ENCODE data around the gene ANAPC4.
A peak's percentile ranks its signal among the peaks of the same experiment; 100 is the strongest.

Gene ANAPC4

DNA sequence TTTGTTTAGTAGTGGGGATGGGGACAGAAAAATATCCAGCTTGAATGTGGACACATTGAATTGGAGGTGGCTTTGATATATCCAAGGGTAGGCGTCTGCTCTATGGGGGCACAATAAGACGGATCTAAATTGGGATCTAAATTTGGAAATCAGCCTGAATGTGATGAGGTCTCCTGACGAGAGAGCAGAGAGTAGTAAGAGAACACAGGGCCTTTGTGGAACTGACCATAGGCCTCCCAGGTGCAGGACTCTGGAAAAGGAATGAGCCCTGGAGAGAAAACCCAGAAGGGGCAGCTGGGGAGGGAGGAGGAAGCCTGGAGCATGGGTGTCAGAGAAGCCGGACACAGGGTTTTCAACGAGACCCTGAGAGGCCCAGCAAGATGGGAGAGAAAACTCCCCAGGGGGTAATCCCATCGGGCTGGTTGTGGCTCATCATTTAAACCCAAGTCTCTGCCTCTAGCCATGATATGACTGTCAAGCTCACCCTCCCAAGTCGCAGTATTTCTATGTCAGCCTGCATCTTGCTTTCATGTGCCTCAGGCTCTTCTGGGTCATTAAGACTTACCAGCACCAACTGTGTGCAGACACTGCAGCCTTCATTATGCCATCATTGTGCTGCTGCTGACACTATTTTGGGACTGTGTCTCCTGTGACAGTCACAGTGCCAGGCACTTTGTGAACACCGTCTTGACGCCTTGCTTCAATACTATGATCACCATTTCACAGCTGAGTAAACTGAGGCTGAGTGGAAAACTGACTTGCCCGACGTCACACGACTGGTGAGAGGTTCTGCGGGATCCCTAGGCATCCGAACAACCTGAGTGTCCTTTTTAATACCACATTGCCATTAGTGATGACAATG lies 57.1 kb downstream of the ANAPC4 start:
- TF ChIP-seq POLR2A (IDR thresholded peaks at IDR 0.05; ENCODE audit: low read length) (no peak), GATA1 (IDR thresholded peaks at IDR 0.05; ENCODE audit: low read depth, low read length) (no peak)
- no peak for DNase-seq

DNA sequence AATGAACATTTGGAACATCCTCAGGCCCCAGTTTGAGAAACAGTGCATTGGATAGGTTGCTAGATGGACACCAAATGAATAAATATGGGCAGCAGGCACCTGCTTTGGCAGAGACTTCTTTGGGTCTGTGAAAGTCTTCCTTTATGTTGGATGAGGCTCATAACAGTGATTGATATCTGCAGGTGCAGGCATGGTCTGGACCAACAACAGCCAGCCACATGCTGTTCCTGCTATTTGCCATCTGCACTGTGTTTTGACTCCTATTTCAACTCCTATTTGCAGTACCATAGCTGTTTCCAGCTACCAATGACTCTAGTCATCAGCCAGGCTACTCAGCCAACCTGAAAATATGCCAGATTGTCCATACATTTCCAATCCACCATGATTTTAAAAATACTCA lies 60.9 kb downstream of the ANAPC4 start:
- no peak for TF ChIP-seq POLR2A (IDR thresholded peaks at IDR 0.05; ENCODE audit: low read length)
- TF ChIP-seq GATA1 (IDR thresholded peaks at IDR 0.05; ENCODE audit: low read depth, low read length) = no peak
- DNase-seq = no peak

DNA sequence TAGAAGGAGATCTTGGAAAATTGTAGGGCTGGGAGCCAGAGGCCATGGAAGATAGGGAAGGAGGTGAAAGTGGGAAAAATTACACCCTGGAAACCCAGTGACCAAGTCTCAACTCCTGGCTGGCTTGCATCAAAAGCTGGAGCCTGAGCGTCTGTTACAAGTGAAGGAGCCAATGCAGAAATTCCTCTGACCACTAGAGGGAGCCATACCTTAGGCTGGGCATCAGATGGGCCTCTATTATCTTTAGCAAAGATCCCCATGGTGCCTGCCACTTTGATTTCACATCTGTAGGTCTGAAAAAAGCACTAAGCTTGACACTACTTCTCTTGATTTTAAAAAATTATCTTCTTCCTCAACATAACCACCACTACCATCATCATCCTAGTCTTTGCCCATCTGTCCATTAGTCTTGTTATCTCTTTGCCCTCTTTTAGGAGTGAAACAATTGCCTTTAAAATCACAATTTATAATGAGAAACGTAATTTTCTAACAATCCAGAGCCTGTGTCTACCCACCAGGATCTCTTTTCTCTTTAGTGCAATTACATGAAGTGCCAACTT lies 62.9 kb downstream of the ANAPC4 start:
- peak; percentile 69 to 77 for DNase-seq
- TF ChIP-seq GATA1 (IDR thresholded peaks at IDR 0.05; ENCODE audit: low read depth, low read length) (no peak), POLR2A (IDR thresholded peaks at IDR 0.05; ENCODE audit: low read length) (no peak)

DNA sequence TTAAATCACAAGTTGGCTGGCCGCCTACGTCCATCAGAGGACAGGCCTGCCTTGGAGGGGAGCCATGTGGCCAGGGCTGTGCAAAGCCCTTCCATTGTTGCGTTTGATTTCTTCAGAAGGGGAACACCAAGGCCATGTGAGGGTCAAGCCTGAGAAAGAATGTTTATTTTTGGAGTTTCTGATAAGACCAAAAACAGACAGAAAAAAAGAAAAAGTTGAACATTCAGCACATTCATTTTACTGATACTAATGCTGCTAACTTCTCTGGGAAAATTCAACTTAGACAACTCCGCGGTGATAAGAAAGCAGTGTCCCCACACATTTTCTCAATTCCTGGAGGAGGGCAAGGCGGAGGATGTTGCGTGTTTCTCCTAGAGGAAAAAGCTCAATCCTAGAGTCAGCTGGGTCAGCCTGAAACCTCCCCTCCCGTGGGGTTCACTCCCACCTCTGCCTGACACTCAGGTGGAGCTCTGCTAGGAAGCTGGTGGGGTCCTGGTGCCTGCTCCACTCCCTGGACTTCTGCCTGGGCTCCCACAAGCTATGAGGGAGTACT lies 63.5 kb downstream of the ANAPC4 start:
- no peak for TF ChIP-seq GATA1 (IDR thresholded peaks at IDR 0.05; ENCODE audit: low read depth, low read length)
- no peak for TF ChIP-seq POLR2A (IDR thresholded peaks at IDR 0.05; ENCODE audit: low read length)
- no peak for DNase-seq

DNA sequence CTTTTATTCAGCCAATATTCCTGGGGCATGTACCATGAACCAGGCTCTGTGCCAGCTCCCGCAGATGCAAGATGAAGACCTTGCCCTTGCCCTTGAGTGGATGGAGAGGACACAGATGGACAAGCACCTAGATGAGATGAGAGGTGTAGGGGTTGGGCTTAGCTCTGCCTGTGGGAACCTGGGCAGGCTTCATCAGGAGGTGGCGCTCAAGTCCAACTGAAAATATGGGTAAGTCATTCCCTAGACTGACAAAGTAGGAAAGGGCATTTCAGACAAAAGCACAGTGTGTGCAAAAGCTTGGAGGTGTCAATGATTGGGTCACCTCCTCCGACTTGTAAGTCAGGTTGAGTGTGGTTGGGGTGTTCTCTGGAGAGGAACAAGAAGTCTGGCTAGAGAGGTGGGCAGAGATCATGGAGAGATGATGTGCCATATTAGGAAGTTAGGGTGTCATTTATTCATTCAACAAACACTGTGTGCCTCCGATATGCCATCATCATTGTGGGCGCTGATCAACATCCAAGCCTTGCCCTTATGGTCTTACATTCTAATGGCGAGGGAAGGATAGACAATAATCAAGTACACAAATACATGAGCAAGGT lies 64.6 kb downstream of the ANAPC4 start:
- no peak for TF ChIP-seq POLR2A (IDR thresholded peaks at IDR 0.05; ENCODE audit: low read length)
- TF ChIP-seq GATA1 (IDR thresholded peaks at IDR 0.05; ENCODE audit: low read depth, low read length) = no peak
- peak; percentile 24 to 36 for DNase-seq

DNA sequence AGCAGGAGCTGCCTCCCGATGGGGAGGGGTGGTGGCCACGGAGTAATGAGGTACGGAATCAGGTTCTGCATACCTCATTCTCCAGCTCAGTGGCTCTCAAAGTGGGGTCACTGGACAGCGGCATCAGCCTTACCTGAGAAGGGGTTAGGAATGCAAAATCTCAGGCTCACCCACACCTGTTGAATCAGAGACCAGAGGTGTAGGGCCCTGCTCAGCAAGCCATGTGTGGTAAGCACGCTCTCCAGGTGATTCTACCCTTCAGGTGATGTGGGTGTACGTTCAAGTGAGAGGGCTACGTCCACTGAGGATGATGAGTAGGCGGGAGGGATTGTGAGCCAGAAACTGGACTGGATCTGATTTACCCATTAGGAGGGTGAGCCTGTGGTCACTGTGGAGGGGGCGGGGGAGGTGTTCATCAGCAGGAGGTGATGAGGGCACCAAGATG lies 65.8 kb downstream of the ANAPC4 start:
- DNase-seq = no peak
- TF ChIP-seq GATA1 (IDR thresholded peaks at IDR 0.05; ENCODE audit: low read depth, low read length) = no peak
- no peak for TF ChIP-seq POLR2A (IDR thresholded peaks at IDR 0.05; ENCODE audit: low read length)

DNA sequence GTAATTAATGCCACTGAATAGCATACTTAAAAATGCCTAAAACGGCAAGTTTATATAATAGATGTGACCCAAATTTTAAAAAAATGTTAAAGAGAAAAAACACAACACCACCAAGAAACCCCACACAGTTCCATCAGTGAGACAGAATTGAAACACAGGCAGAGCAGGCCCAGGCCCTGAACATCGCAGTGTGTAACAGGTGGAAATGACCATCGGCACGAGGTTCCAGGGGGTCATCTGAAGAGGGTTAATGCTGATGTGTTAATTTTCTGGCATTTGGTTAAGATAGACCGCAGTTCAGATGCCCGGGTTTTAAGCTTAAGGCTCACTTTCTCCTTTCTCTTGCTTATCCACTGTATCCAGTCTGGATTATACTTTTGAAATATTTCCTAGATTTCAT lies 66.8 kb downstream of the ANAPC4 start:
- TF ChIP-seq POLR2A (IDR thresholded peaks at IDR 0.05; ENCODE audit: low read length) (no peak), GATA1 (IDR thresholded peaks at IDR 0.05; ENCODE audit: low read depth, low read length) (no peak)
- no peak for DNase-seq

DNA sequence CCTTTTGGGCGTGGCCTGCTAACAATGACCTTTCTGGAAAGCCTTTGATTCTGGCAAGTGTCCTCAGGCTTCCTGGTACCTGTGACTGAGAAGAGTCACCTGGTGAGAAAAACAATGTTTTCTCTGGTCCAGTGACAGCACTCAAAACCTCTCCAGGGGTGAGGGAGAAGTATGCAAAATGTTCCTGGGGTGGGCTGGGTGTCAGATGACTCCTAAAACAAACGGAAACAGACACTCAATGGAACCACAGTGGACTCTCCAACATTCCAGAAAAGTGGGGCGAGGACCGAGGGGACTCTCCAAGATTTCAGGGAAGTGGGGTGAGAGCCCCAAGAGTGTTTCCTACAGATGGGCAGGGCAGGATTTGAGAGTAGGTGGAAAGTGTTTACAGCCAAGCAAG lies 69.5 kb downstream of the ANAPC4 start:
- TF ChIP-seq POLR2A (IDR thresholded peaks at IDR 0.05; ENCODE audit: low read length) (no peak), GATA1 (IDR thresholded peaks at IDR 0.05; ENCODE audit: low read depth, low read length) (no peak)
- no peak for DNase-seq

DNA sequence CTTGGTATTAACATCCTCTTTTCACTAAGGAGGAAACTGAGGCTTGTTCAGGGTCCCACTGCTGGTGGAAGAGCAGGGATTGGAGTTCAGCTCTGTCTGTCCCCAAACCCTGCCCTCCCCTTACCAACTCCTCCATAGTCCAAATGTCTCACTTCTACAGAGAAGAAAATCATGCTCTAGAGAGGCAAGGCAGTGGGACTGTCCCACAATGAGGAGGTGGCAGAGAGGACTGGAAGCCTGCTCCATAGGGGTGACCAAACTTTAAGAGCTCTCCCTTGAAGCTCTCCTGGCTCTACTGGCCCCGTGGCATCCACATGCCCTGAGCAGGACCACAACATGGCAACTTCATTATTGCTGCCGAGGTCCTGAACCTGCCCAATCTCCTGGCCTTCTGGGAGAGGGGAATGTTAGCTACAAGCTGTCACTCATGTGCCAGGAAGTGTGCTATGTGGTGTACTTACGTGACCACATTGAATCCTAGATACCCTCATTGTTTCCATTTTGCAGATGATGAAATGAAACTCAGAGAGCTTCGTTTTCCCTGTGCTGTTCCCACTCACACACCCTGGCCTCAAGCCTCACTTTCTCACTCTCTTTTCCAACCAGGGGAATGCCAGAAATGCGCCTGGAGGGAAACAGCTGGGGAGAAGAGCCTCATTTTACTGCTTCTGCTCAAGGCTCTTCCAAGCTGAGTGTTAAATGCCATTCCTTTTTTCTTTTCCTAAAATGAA lies 71.5 kb downstream of the ANAPC4 start:
- TF ChIP-seq POLR2A (IDR thresholded peaks at IDR 0.05; ENCODE audit: low read length) (no peak), GATA1 (IDR thresholded peaks at IDR 0.05; ENCODE audit: low read depth, low read length) (no peak)
- DNase-seq = no peak

DNA sequence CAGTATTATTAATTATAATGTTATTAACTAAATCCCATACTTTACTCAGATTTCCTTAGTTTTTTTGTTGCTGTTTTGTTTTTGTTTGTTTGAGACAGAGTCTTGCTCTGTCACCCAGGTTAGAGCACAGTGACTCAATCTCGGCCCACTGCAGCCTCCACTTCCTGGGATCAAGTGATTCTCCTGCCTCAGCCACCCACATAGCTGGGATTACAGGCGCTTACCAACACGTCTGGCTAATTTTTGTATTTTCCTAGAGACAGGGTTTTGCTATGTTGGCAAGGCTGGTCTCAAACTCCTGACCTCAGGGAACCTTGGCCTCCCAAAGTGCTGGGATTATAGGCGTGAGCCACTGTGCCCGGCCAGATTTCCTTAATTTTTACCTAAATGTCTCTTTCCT lies 72.2 kb downstream of the ANAPC4 start:
- no peak for DNase-seq
- TF ChIP-seq GATA1 (IDR thresholded peaks at IDR 0.05; ENCODE audit: low read depth, low read length) = no peak

DNA sequence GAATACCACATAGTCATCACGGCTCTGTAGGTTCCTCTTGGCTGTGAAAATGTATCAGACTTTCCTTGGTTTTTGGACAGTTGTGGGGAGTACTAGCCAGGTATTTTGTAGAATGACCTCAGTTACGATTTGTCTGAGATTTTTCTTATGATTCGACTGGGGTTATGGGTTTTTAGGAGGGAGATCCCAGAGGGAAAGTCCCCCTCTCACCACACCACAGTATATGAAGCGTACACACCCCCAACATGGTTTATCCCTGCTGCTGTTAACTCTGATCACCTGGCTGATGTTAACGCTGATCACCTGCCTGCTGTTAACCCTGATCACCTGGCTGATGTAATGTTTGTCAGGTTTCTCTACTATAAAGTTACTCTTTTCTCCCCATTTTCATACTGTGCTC lies 72.6 kb downstream of the ANAPC4 start:
- TF ChIP-seq POLR2A (IDR thresholded peaks at IDR 0.05; ENCODE audit: low read length) (no peak), GATA1 (IDR thresholded peaks at IDR 0.05; ENCODE audit: low read depth, low read length) (no peak)
- no peak for DNase-seq

DNA sequence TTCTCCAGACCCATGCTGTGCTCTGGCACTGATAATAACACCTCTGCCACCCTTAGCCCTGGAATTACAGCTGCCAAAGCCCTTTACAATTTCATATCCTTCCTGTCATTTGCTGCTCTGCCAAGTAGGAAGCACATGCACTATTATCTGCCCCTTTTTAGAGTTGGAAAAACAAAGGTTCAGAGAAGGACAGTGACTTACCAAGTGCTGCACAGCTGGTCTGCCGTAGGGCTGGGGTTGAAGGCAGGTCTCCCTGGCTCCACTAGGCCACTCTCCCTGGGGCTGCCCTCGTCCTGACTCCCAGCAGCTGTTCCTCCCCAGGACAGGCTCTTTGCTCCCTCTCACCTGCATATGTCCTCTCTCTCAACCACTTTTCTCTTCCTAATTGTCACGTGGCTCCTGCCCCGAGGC lies 73.4 kb downstream of the ANAPC4 start:
- no peak for DNase-seq

DNA sequence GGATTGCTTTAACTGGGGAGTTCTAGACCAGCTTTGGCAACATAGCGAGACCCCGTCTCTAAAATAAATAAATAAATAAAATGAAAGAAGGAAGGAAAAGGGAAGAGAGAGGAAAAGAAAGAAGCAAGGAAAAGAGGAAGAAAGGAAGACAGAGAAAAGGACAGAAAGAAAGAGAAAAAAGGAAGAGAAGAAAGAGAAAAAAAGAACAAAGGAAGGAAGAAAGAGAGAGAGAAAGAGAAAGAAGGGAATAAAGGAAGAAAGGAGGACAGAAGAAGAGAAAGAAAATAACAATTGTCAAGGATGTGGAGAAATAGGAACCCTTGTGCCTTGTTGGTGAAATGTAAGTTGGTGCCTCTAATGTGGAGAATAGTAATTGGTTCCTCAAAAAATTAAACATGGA lies 74.6 kb downstream of the ANAPC4 start:
- no peak for DNase-seq
- TF ChIP-seq POLR2A (IDR thresholded peaks at IDR 0.05; ENCODE audit: low read length) (no peak), GATA1 (IDR thresholded peaks at IDR 0.05; ENCODE audit: low read depth, low read length) (no peak)

More for the DNA sequence above, 73.4 kb downstream of the ANAPC4 start:
- no peak for TF ChIP-seq POLR2A (IDR thresholded peaks at IDR 0.05; ENCODE audit: low read length)
- no peak for TF ChIP-seq GATA1 (IDR thresholded peaks at IDR 0.05; ENCODE audit: low read depth, low read length)

DNA sequence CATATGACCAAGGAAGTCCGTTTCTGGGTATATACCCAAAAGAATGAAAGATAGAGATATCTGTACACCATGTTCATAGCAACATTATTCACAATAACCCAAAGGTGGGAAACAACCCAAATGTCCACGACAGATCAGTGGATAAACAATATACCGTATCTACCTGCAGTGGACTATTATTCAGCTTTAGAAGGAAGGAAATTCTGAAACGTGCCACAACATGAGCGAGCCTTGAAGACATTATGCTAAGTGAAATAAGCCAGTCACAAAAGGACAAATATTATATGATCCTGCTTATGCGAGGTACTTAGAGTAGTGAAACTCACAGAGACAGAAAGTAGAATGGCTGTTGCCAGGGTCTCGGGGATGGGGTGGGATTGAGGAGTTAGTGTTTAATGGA lies 75.0 kb downstream of the ANAPC4 start:
- DNase-seq = no peak
- TF ChIP-seq GATA1 (IDR thresholded peaks at IDR 0.05; ENCODE audit: low read depth, low read length) = no peak
- no peak for TF ChIP-seq POLR2A (IDR thresholded peaks at IDR 0.05; ENCODE audit: low read length)
